Activated CD8-positive, alpha-beta T cell treated with anti-CD3 and anti-CD28 coated beads for 36 hours (primary cell): ENCODE results near the gene ADRB1. TPM values are rescaled to one million over a fixed set of nuclear protein-coding genes. Genes with fewer than 3 reads are reported as not detected.

ENCODE experiments used
- ATAC-seq: fragments of 200-7000 bp; cut with Tn5 transposase; one replicate; pipeline ENCODE4 v1.10.0; 2021; ENCODE audit warnings: mild to moderate bottlenecking, moderate library complexity
- CTCF ChIA-PET: fragments of 350-600 bp; sonication (Branson Sonifier 250); formaldehyde crosslinking; loops from one replicate; lab custom pipeline; 2021; ENCODE audit warnings: antibody characterized with exemption; lab: Charles Lee
- POLR2A ChIA-PET: fragments of 350-600 bp; sonication (Branson Sonifier 250); formaldehyde crosslinking; loops from one replicate; lab custom pipeline; 2021; ENCODE audit warnings: antibody characterized with exemption; lab: Charles Lee
- DNase-seq: peaks from one replicate; pipeline ENCODE4 v3.0.0-alpha.2; 2020
- H3K27ac Mint-ChIP-seq: one replicate; pipeline ENCODE4 v1.8.0; 2021; ENCODE audit warnings: mild to moderate bottlenecking, mixed read lengths
- H3K27me3 Mint-ChIP-seq: one replicate; pipeline ENCODE4 v1.8.0; 2021; ENCODE audit warnings: mixed read lengths
- H3K36me3 Mint-ChIP-seq: one replicate; pipeline ENCODE4 v1.8.0; 2021; ENCODE audit warnings: low read depth, mixed read lengths
- H3K4me1 Mint-ChIP-seq: one replicate; pipeline ENCODE4 v1.8.0; 2021; ENCODE audit warnings: low read depth, mixed read lengths
- H3K4me3 Mint-ChIP-seq: one replicate; pipeline ENCODE4 v1.8.0; 2021; ENCODE audit warnings: mild to moderate bottlenecking, moderate library complexity, mixed read lengths
- H3K9me3 Mint-ChIP-seq: one replicate; pipeline ENCODE4 v1.8.0; 2021; ENCODE audit warnings: mixed read lengths
- CTCF ChIP-seq: fragments of 200-600 bp; IDR thresholded peaks from one replicate; pipeline ENCODE4 v1.8.0; 2022; ENCODE audit warnings: antibody characterized with exemption, mild to moderate bottlenecking
- intact Hi-C: fragments of 100-400 bp; cut with micrococcal nuclease; formaldehyde crosslinking; loops from one replicate; pipeline ENCODE4 v1.10.0; 2022
- total RNA-seq, 2 experiments: library from RNA; stranded (reverse); gene quantifications; one replicate each; pipeline ENCODE4 v1.2.3, GENCODE V29; 2021

The ADRB1 gene
- total RNA-seq, 2 experiments from 2014 or later, result 0.27 to 0.40 TPM

GRCh38 chr10:114030140-114030539 is 13.5 kb upstream of the ADRB1 start:
- POLR2A ChIA-PET, result no interaction called here
- CTCF ChIA-PET, result interaction anchor here (1.0 kb wide), 1 partner anchor 16 kb away, joined by 4 read pairs; no protein-coding TSS in a partner anchor
- DNase-seq, result no peak

GRCh38 chr10:114031073-114031972 is 12.3 kb upstream of the ADRB1 start:
- Mint-ChIP-seq H3K9me3 (no peaks in the 10 kb centered on the region), H3K36me3 (no peaks in the 10 kb centered on the region), H3K4me1 (peaks cover 6% of the 10 kb centered on the region), H3K4me3 (no peak overlapping the region), H3K27me3 (peaks cover 30% of the 10 kb centered on the region), H3K27ac (no peak overlapping the region)
- ChIA-PET POLR2A (no interaction called here), CTCF (interaction anchor here (0.8 to 1.1 kb wide), 3 partner anchors 30 to 72 kb away, joined by 3 read pairs; no protein-coding TSS in a partner anchor)
- ATAC-seq (no peak), DNase-seq (no peak)
- intact Hi-C loops, result no loop called here
- no peak for TF ChIP-seq CTCF

More at GRCh38 chr10:114030140-114030539, 13.5 kb upstream of the ADRB1 start:
- TF ChIP-seq CTCF, result no peak
- Mint-ChIP-seq H3K4me1 (peaks cover 12% of the 10 kb centered on the region), H3K27me3 (peaks cover 28% of the 10 kb centered on the region), H3K36me3 (no peaks in the 10 kb centered on the region), H3K27ac (no peak overlapping the region), H3K4me3 (no peak overlapping the region), H3K9me3 (no peaks in the 10 kb centered on the region)
- intact Hi-C loops, result no loop called here
- ATAC-seq, result no peak

- no peaks in the 10 kb centered on the region for H3K9me3 Mint-ChIP-seq
- ATAC-seq (no peak), DNase-seq (no peak)
- H3K4me1 Mint-ChIP-seq, result peaks cover 6% of the 10 kb centered on the region
- CTCF ChIA-PET, result interaction anchor here (1.6 to 1.8 kb wide), 2 partner anchors 9 to 70 kb away, joined by 4 to 5 read pairs; no protein-coding TSS in a partner anchor
- H3K27me3 Mint-ChIP-seq, result peaks cover 33% of the 10 kb centered on the region
- no peak for TF ChIP-seq CTCF
- H3K4me3 Mint-ChIP-seq, result no peak overlapping the region
- no peak overlapping the region for H3K27ac Mint-ChIP-seq
- intact Hi-C loops, result no loop called here
- no peaks in the 10 kb centered on the region for H3K36me3 Mint-ChIP-seq
- POLR2A ChIA-PET, result no interaction called here
Measured at GRCh38 chr10:114033566-114033965, 10.1 kb upstream of the ADRB1 start.

- H3K27me3 Mint-ChIP-seq, result peaks cover 27% of the 10 kb centered on the region
- intact Hi-C loops, result no loop called here
- no peak overlapping the region for H3K27ac Mint-ChIP-seq
Measured at GRCh38 chr10:114034923-114035645, 8.6 kb upstream of the ADRB1 start.

More at GRCh38 chr10:114034923-114035645, 8.6 kb upstream of the ADRB1 start:
- DNase-seq (no peak), ATAC-seq (no peak)
- Mint-ChIP-seq H3K9me3 (no peaks in the 10 kb centered on the region), H3K4me3 (no peak overlapping the region), H3K36me3 (no peaks in the 10 kb centered on the region), H3K4me1 (no peaks in the 10 kb centered on the region)
- ChIA-PET CTCF (interaction anchor here (1.6 kb wide), 1 partner anchor 68 kb away, joined by 4 read pairs; no protein-coding TSS in a partner anchor), POLR2A (no interaction called here)
- TF ChIP-seq CTCF, result no peak
